ENCODE results near the gene MCM6.

MCM6 gene

DNA sequence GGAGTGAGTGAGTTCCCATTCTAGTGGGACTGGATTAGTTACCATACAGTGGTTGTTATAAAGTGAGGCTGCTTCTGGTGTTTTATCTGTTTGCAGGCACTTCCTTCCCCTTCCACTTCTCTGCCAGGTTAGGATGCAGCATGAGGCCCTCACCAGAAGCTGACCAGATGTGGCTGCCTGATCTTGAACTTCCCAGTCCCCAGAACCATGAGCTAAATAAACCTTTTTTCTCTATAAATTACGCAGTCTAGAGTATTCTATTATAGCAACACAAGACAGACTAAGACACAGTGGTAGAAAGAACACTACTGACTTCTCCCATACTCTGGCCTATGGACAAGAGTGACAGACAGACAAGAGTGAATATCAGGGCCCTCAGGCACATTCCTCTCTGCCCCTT lies 53.4 kb downstream of the MCM6 start:
- no peaks in the 10 kb centered on the region for H3K9me3 ChIP-seq
- H3K4me3 ChIP-seq: no peak overlapping the region
- H3K27ac ChIP-seq: no peak overlapping the region
- TF ChIP-seq, protein P1, sequence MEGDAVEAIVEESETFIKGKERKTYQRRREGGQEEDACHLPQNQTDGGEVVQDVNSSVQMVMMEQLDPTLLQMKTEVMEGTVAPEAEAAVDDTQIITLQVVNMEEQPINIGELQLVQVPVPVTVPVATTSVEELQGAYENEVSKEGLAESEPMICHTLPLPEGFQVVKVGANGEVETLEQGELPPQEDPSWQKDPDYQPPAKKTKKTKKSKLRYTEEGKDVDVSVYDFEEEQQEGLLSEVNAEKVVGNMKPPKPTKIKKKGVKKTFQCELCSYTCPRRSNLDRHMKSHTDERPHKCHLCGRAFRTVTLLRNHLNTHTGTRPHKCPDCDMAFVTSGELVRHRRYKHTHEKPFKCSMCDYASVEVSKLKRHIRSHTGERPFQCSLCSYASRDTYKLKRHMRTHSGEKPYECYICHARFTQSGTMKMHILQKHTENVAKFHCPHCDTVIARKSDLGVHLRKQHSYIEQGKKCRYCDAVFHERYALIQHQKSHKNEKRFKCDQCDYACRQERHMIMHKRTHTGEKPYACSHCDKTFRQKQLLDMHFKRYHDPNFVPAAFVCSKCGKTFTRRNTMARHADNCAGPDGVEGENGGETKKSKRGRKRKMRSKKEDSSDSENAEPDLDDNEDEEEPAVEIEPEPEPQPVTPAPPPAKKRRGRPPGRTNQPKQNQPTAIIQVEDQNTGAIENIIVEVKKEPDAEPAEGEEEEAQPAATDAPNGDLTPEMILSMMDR (IDR thresholded peaks at IDR 0.05): no peak
- intact Hi-C loops (cut with DNase I; ENCODE audit: low total_unique reads): no loop called here
- H3K27me3 ChIP-seq: no peaks in the 10 kb centered on the region
- DNase-seq: no peak
- H3K4me1 ChIP-seq: no peaks in the 10 kb centered on the region
- H3K36me3 ChIP-seq: no peaks in the 10 kb centered on the region

DNA sequence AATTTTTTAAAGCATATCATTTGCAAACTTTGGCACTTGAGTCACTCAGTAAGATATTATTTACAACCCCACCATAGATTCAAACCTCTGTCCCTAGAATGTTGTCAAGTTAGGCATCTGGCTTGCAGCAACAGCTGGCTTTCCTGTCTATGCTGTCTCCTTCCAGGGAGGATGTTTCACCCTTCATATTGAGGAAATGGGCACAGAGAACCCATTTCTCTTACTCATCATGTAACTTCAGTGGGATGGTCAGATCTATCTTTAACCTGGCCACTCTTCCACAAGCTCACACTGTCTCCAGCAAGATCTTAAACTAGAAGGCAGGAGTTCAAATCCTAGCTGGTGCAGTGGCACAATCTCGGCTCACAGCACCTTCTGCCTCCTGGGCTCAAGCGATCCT lies 55.1 kb downstream of the MCM6 start:
- Histone ChIP-seq H3K27ac (no peak overlapping the region), H3K4me1 (no peaks in the 10 kb centered on the region), H3K9me3 (no peaks in the 10 kb centered on the region), H3K4me3 (no peak overlapping the region), H3K36me3 (no peaks in the 10 kb centered on the region), H3K27me3 (no peaks in the 10 kb centered on the region)
- intact Hi-C loops (cut with DNase I; ENCODE audit: low total_unique reads): no loop called here
- no peak for DNase-seq
- TF ChIP-seq, protein P1 (IDR thresholded peaks at IDR 0.05): no peak

DNA sequence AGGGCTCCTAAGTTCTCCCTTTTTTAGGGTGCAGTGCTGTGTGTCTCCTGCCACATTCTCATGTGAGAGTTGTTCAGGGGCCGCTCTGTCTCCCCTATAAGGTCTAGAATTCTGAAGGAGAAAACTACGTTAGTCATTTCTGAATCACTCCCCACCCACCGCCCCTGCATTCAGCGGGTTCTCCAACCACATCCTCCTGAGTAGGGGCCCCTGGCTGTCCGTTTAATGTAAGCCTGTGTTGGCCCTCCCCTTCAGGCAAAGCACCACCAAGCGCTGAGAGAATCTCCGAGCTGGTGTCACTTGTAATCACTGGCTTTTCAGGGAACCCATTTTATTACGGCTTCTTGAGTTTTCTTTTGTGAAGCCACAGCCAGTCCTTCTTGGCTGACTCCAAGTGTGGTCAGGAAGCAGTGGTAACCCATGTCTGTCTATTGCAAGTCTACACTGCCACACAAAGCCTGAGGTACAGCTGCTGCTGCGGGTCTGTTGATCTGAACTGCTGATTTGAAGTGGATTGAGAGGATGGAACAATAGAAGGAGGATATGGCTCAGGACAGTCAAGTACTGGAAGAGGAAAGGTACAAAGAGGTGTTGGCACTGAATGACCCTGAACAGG lies 56.1 kb downstream of the MCM6 start:
- intact Hi-C loops (cut with DNase I; ENCODE audit: low total_unique reads): no loop called here
- TF ChIP-seq, protein P1 (IDR thresholded peaks at IDR 0.05): no peak

DNA sequence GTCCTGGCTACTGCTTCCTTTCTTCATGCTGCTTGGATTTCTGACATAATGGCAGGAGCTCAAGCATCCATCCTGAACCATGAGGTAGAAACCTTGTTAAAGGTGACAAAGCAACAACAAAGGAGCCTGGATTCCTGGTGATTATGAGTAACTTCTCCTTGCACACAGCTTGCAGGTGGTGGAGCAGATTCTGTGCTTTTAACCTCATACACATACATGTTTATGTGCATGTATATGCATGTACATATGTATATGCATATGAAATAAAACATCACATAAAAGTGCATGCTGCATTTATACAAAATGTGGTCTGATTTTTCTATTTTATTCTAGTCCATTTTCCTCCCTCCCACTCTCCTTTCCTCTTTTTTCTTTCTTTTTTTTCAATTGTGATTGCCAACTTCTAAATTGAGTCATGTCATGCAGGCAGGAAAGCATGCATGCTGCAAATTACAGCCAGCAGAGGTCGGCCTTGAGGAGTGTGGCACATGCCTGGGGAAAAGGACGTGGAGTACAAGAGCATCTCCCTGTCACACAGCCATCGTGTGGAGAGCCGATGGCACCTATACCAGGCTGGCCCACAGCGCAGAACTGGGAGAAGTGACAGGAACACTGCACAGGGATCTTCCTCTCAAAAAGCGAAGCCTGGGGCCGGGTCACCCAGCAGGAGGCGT lies 57.2 kb downstream of the MCM6 start:
- Histone ChIP-seq H3K9me3 (no peaks in the 10 kb centered on the region), H3K4me1 (no peaks in the 10 kb centered on the region), H3K36me3 (no peaks in the 10 kb centered on the region), H3K4me3 (no peak overlapping the region), H3K27ac (no peak overlapping the region), H3K27me3 (no peaks in the 10 kb centered on the region)
- no peak for DNase-seq
- intact Hi-C loops (cut with DNase I; ENCODE audit: low total_unique reads): no loop called here
- TF ChIP-seq, protein P1 (IDR thresholded peaks at IDR 0.05): no peak

More for the DNA sequence above, 56.1 kb downstream of the MCM6 start:
- DNase-seq: no peak
- no peaks in the 10 kb centered on the region for H3K36me3 ChIP-seq
- H3K4me1 ChIP-seq: no peaks in the 10 kb centered on the region
- H3K27ac ChIP-seq: no peak overlapping the region
- no peak overlapping the region for H3K4me3 ChIP-seq
- no peaks in the 10 kb centered on the region for H3K9me3 ChIP-seq
- H3K27me3 ChIP-seq: no peaks in the 10 kb centered on the region

DNA sequence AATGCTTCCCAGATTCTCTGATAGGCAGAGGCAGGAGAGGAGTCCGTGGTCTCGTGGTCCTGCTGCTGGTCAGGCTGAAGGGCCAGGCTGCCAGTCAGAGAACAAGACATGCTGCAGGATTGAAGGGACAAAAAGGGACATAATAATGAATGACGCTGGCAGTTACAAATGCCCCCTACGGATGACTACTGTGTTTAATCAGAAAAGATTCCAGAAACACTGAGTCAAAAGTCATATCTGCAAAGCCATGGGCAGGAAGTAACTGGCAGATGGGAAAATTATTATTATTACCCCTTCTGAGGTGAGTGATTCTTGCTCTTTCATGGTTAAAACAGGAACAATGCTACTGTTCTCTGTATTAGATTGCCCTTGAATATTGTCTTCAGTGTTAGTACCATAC lies 58.3 kb downstream of the MCM6 start:
- Histone ChIP-seq H3K36me3 (no peaks in the 10 kb centered on the region), H3K4me3 (no peak overlapping the region), H3K27ac (no peak overlapping the region), H3K4me1 (no peaks in the 10 kb centered on the region), H3K9me3 (no peaks in the 10 kb centered on the region), H3K27me3 (no peaks in the 10 kb centered on the region)
- TF ChIP-seq, protein P1 (IDR thresholded peaks at IDR 0.05): no peak
- intact Hi-C loops (cut with DNase I; ENCODE audit: low total_unique reads): no loop called here
- no peak for DNase-seq

All from tibial artery (tissue), 4 donors.